KOPT-K1 (cell line): ENCODE results near the gene KRT73.
"Not testable (repeated sequence)": the region's sequence is repeated elsewhere in the genome, so short reads cannot be mapped to it uniquely, and the experiment has no call there.

Source experiments
- H3K27ac ChIP-seq: fragments of 200-600 bp; sonication (generic); 2 replicates; pipeline ENCODE4 v1.5.1; 2016; ENCODE audit warnings: antibody characterized with exemption, mild to moderate bottlenecking, low read depth, low read length; ENCODE audit not compliant: poor library complexity, severe bottlenecking
- H3K36me3 ChIP-seq: fragments of 200-600 bp; sonication (generic); 2 replicates; pipeline ENCODE4 v1.5.1; 2017; ENCODE audit warnings: antibody characterized with exemption, mild to moderate bottlenecking, low read length, moderate library complexity; ENCODE audit not compliant: insufficient read depth
- H3K9me3 ChIP-seq: fragments of 200-600 bp; sonication (generic); 2 replicates; pipeline ENCODE4 v1.5.1; 2017; ENCODE audit warnings: antibody characterized with exemption, low read length, mild to moderate bottlenecking; ENCODE audit not compliant: insufficient read depth, poor library complexity, severe bottlenecking

KRT73 gene

GRCh38 chr12:52604859-52605258 is 13.5 kb downstream of the KRT73 start:
- Histone ChIP-seq H3K27ac (no peak overlapping the region), H3K9me3 (no peaks in the 10 kb centered on the region), H3K36me3 (no peaks in the 10 kb centered on the region)

GRCh38 chr12:52603314-52603713 is 15.0 kb downstream of the KRT73 start:
- Histone ChIP-seq H3K36me3 (no peaks in the 10 kb centered on the region), H3K9me3 (no peaks in the 10 kb centered on the region), H3K27ac (no peak overlapping the region)

- Histone ChIP-seq H3K9me3 (no peaks in the 10 kb centered on the region), H3K27ac (no peak overlapping the region), H3K36me3 (no peaks in the 10 kb centered on the region)
Measured at GRCh38 chr12:52602552-52602951, 15.8 kb downstream of the KRT73 start.

- Histone ChIP-seq H3K9me3 (no peaks in the 10 kb centered on the region), H3K27ac (no peak overlapping the region), H3K36me3 (no peaks in the 10 kb centered on the region)
Measured at GRCh38 chr12:52601671-52602070, 16.7 kb downstream of the KRT73 start.

GRCh38 chr12:52600941-52601481 is 17.3 kb downstream of the KRT73 start, which contains the start of gene KRT72:
KRT72 (minus strand) TSS chr12:52601463; CDS start chr12:52601452, 11 bp downstream.
- Histone ChIP-seq H3K9me3 (no peaks in the 10 kb centered on the region), H3K27ac (no peak within 1 kb of the TSS), H3K36me3 (no peaks in the 10 kb centered on the region)

- H3K27ac ChIP-seq, result no peak overlapping the region
- H3K36me3 ChIP-seq, result no peaks in the 10 kb centered on the region
- no peaks in the 10 kb centered on the region for H3K9me3 ChIP-seq
Measured at GRCh38 chr12:52600475-52600874, 17.9 kb downstream of the KRT73 start.

- Histone ChIP-seq H3K9me3 (no peaks in the 10 kb centered on the region), H3K27ac (no peak overlapping the region), H3K36me3 (no peaks in the 10 kb centered on the region)
Measured at GRCh38 chr12:52600071-52600470, 18.3 kb downstream of the KRT73 start.

GRCh38 chr12:52598966-52599365 is 19.4 kb downstream of the KRT73 start:
- Histone ChIP-seq H3K27ac (no peak overlapping the region), H3K36me3 (no peaks in the 10 kb centered on the region), H3K9me3 (no peaks in the 10 kb centered on the region)

- not testable (repeated sequence) for H3K9me3 ChIP-seq, H3K27ac ChIP-seq, H3K36me3 ChIP-seq
Measured at GRCh38 chr12:52594237-52594636, 24.1 kb downstream of the KRT73 start.

- H3K36me3 ChIP-seq, result no peaks in the 10 kb centered on the region
- no peaks in the 10 kb centered on the region for H3K9me3 ChIP-seq
- no peak overlapping the region for H3K27ac ChIP-seq
Measured at GRCh38 chr12:52591521-52591920, 26.8 kb downstream of the KRT73 start.

- Histone ChIP-seq H3K36me3 (no peaks in the 10 kb centered on the region), H3K27ac (no peak overlapping the region)
Measured at GRCh38 chr12:52590021-52590420, 28.3 kb downstream of the KRT73 start.

GRCh38 chr12:52587563-52587962 is 30.8 kb downstream of the KRT73 start:
- no peaks in the 10 kb centered on the region for H3K36me3 ChIP-seq
- H3K9me3 ChIP-seq, result no peaks in the 10 kb centered on the region
- H3K27ac ChIP-seq, result no peak overlapping the region

More at GRCh38 chr12:52590021-52590420, 28.3 kb downstream of the KRT73 start:
- no peaks in the 10 kb centered on the region for H3K9me3 ChIP-seq

GRCh38 chr12:52585946-52586345 is 32.4 kb downstream of the KRT73 start:
- Histone ChIP-seq H3K36me3 (no peaks in the 10 kb centered on the region), H3K9me3 (no peaks in the 10 kb centered on the region), H3K27ac (no peak overlapping the region)

- Histone ChIP-seq H3K9me3 (no peaks in the 10 kb centered on the region), H3K36me3 (no peaks in the 10 kb centered on the region)
Measured at GRCh38 chr12:52585066-52585465, 33.3 kb downstream of the KRT73 start.

GRCh38 chr12:52584156-52584682 is 34.1 kb downstream of the KRT73 start:
- no peak overlapping the region for H3K27ac ChIP-seq
- H3K36me3 ChIP-seq, result no peaks in the 10 kb centered on the region

More at GRCh38 chr12:52585066-52585465, 33.3 kb downstream of the KRT73 start:
- H3K27ac ChIP-seq, result no peak overlapping the region

GRCh38 chr12:52582971-52583456 is 35.3 kb downstream of the KRT73 start:
- no peaks in the 10 kb centered on the region for H3K9me3 ChIP-seq
- H3K36me3 ChIP-seq, result no peaks in the 10 kb centered on the region
- no peak overlapping the region for H3K27ac ChIP-seq

More at GRCh38 chr12:52584156-52584682, 34.1 kb downstream of the KRT73 start:
- H3K9me3 ChIP-seq, result no peaks in the 10 kb centered on the region
